GM12873 (cell line): ENCODE data around the gene APBB2.

ENCODE experiments used
- CTCF ChIP-seq: IDR thresholded peaks from 2 replicates; pipeline ENCODE4 v1.5.1; 2012; ENCODE audit warnings: low read depth, mild to moderate bottlenecking, moderate library complexity, low read length, control low read depth; ENCODE audit not compliant: insufficient read depth; ENCODE audit errors: missing control alignments

Gene APBB2

GRCh38 chr4:40850496-40850895 is 363.8 kb downstream of the APBB2 start:
- TF ChIP-seq CTCF, result no peak

- TF ChIP-seq CTCF, result no peak
These were observed 365.4 kb downstream of the APBB2 start for GRCh38 chr4:40848940-40849339.

GRCh38 chr4:40848251-40848650 is 366.1 kb downstream of the APBB2 start:
- TF ChIP-seq CTCF, result no peak

- TF ChIP-seq CTCF, result no peak
These were observed 367.8 kb downstream of the APBB2 start for GRCh38 chr4:40846532-40846931.

GRCh38 chr4:40845154-40845835 is 369.0 kb downstream of the APBB2 start:
- TF ChIP-seq CTCF, result no peak

- no peak for TF ChIP-seq CTCF
These were observed 370.1 kb downstream of the APBB2 start for GRCh38 chr4:40844261-40844660.

GRCh38 chr4:40843696-40844095 is 370.6 kb downstream of the APBB2 start:
- TF ChIP-seq CTCF, result peak; percentile 72
